HG03439 (cell line): ENCODE measurements around the gene TMUB2.

Experiments used
- ATAC-seq: cut with Tn5 transposase; IDR thresholded peaks from one replicate; pipeline ENCODE4 v1.9.1; 2021; ENCODE audit warnings: mild to moderate bottlenecking, moderate library complexity; ENCODE audit not compliant: unreplicated experiment

The TMUB2 gene

GRCh38 chr17:44176671-44177501 lies 9.9 kb upstream of the TMUB2 start:
- no peak for ATAC-seq

DNA sequence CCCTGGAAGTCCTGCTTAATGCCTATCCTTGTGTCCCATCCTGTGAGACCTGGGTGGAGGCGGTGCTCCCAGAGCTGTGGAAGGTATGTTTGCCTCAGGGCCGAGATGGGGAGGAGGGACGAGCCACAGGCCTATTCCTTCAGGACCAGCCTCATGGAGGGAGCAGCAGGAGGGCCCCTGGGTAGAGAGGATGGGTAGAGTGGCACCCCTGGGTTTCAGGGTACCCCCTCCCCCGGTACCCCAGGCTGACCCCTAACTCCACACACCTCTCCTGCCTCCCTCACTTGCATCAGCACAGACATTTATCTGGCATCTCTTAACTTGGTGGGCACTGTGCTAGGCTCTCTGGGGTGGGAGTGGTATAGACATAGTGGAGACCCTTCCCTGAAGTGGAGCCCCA lies 9.1 kb upstream of the TMUB2 start:
- ATAC-seq, result no peak

DNA sequence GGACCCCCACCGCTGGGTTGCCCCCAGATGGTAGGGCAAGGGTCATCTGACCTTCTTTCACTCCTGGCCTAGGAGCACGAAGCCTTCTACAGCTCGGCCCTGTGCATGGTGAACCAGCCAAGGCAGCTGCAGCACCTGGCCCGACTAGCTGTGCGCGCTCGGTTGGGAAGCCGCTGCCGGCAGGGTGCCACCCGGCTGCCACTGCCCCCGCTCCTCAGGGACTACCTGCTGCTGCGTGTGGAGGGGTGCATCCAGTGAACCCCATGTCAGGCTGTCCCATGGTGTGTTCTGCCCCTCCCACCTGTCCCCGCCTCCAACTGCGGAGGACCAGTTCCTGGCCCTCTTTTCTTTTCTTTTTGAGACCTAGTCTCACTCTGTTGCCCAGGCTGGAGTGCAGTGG lies 8.6 kb upstream of the TMUB2 start:
- no peak for ATAC-seq

- no peak for ATAC-seq
Observed at GRCh38 chr17:44183024-44183423, 3.7 kb upstream of the TMUB2 start.

GRCh38 chr17:44184212-44184810 lies 2.5 kb upstream of the TMUB2 start:
- no peak for ATAC-seq

GRCh38 chr17:44187131-44187899 lies 543 bp downstream of the TMUB2 start:
- ATAC-seq, result peak; percentile 46

DNA sequence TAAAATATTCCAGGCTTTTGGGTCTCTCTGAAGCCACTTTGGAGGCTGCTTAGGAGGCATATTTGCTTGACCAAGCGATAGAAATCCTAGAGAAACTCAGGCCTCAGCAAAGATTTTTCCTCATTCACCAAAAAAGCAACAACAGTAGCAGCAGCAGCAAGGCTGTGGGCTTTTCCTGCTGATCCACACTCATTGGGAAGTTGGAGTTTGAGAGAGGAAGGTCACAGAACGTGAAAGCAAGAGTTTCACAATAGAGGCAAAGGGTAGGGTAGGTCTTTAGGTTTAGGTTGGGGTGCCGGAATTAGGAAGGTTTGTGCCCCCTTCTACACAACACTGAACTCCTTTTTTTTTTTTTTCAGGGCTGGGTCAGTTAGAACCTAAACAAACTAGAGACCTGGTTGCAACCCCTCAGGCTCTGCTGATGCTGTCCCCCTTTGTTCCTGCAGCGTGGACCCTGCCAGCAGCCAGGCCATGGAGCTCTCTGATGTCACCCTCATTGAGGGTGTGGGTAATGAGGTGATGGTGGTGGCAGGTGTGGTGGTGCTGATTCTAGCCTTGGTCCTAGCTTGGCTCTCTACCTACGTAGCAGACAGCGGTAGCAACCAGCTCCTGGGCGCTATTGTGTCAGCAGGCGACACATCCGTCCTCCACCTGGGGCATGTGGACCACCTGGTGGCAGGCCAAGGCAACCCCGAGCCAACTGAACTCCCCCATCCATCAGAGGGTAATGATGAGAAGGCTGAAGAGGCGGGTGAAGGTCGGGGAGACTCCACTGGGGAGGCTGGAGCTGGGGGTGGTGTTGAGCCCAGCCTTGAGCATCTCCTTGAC lies 2.0 kb downstream of the TMUB2 start:
- ATAC-seq, result no peak

GRCh38 chr17:44190481-44190880 lies 3.7 kb downstream of the TMUB2 start:
- no peak for ATAC-seq

- no peak for ATAC-seq
Observed at GRCh38 chr17:44191369-44191768, 4.6 kb downstream of the TMUB2 start.

GRCh38 chr17:44191941-44192496 lies 5.2 kb downstream of the TMUB2 start:
- no peak for ATAC-seq

GRCh38 chr17:44192750-44193149 lies 6.0 kb downstream of the TMUB2 start:
- ATAC-seq, result no peak

GRCh38 chr17:44193326-44194084 lies 6.7 kb downstream of the TMUB2 start:
- ATAC-seq, result no peak

DNA sequence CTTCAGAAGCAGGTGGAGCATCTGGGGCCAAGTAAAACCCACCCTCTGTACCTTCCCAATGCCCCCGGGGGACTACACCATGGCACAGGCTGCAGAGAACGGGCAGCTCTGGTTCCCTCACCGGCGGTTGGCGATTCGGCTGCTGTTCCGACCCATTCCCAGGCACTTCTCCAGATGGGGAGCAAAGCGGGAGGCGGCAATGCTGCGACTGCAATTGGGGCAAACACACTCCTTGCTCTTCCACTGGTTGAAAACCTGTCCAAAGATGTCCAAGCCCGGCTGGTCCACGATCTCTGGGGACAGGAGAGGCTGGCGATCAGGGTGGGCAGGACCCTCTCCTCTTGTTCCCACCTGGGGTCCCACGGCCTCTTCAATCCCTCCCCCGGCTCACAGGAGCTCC lies 10.3 kb downstream of the TMUB2 start:
- no peak for ATAC-seq

- no peak for ATAC-seq
Observed at GRCh38 chr17:44197980-44198720, 11.4 kb downstream of the TMUB2 start.

DNA sequence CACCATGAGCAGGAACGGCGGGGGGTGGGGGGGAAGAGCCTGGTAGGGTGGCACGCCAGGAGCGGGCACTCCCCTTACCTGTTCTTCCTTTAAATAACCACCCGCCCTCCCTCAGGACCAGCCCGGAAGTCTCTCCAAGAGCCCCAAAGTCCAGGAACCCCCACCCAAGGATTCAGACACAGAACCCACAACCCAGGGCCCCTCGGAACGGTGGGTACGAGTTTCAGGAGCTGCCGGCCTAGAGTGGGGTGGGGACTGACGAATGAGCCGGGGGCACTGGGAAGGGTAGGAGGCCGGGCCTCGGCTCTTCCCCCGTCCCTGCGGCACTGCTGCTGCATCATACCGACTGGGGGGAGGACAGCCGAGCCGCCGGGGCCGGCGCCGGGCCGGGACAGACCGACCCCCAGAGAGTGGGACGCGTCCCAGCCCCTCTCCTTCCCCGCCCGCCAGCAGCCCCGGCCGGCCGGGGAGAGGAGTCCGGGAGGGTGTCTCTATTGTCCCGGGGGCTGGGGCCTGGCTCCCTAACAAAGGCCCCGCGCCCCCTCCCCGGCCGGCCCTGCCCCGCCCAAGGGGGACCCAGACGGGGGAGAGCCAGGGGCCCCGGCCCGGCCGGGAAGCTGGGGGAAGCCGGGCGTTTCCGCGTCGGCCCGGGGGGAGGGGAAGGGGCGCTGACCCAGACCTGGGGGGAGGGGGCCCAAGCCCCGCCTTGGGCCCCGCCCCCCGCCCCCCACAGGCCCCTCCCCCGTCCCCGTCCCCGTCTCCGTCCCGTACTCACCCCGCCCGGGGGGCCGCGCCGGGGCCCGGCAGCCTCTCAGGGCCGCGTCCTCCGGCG lies 12.2 kb downstream of the TMUB2 start:
- peak; percentile 6 for ATAC-seq

- ATAC-seq, result peak; percentile 63
Observed at GRCh38 chr17:44199553-44200477, 13.0 kb downstream of the TMUB2 start, which contains the start of gene ATXN7L3. ATXN7L3 (minus strand) TSS chr17:44199884; CDS start chr17:44198070, 1,814 bp downstream.
